ENCODE measurements around the gene MYO7A.

MYO7A gene

GRCh38 chr11:77127235-77127911 is 673 bp upstream of the MYO7A start:
- H2AFZ ChIP-seq (ENCODE audit: low read length): peak overlapping the region; percentile 91
- peak overlapping the region; percentile 75 for H3K4me3 ChIP-seq (ENCODE audit: low read length)
- no peaks in the 10 kb centered on the region for H3K36me3 ChIP-seq (replicated peaks; ENCODE audit: insufficient read depth, low read length)
- H3K9ac ChIP-seq (ENCODE audit: low read length): peak overlapping the region; percentile 67; the same call in 1 of the 2 replicates
- no peaks in the 10 kb centered on the region for H3K9me3 ChIP-seq (replicated peaks; ENCODE audit: insufficient read depth, low read length)
- peaks cover 14% of the 10 kb centered on the region for H3K4me1 ChIP-seq (ENCODE audit: low read length)
- peaks cover 12% of the 10 kb centered on the region; the same call in 1 of the 2 replicates for H3K79me2 ChIP-seq (ENCODE audit: low read length)
- TF ChIP-seq EZH2 (optimal IDR thresholded peaks at IDR 0.05; ENCODE audit: low read depth, low read length) (no peak), CTCF (IDR thresholded peaks at IDR 0.05; ENCODE audit: low read length) (peak; percentile 99)
- no peaks in the 10 kb centered on the region for H4K20me1 ChIP-seq (ENCODE audit: insufficient read depth, low read length)
- peak overlapping the region; percentile 81 for H3K27ac ChIP-seq (ENCODE audit: low read length)
- H3K9me2 ChIP-seq (replicated peaks; ENCODE audit: insufficient read depth, low read length): no peaks in the 10 kb centered on the region
- no peaks in the 10 kb centered on the region for H3K27me3 ChIP-seq (replicated peaks; ENCODE audit: insufficient read depth, low read length)
- peak; percentile 74 for DNase-seq
- peak overlapping the region; percentile 91 for H3K4me2 ChIP-seq (ENCODE audit: low read depth, low read length)
- H3F3A ChIP-seq (ENCODE audit: insufficient read depth, low read length): peaks cover 10% of the 10 kb centered on the region; the same call in 1 of the 2 replicates

- TF ChIP-seq EZH2phosphoT487 (IDR thresholded peaks at IDR 0.05; ENCODE audit: low read length) (no peak), CTCF (IDR thresholded peaks at IDR 0.05; ENCODE audit: low read length) (no peak), EZH2 (optimal IDR thresholded peaks at IDR 0.05; ENCODE audit: low read depth, low read length) (no peak)
- no peak for DNase-seq
- H3K9me2 ChIP-seq (replicated peaks; ENCODE audit: insufficient read depth, low read length): no peaks in the 10 kb centered on the region
- no peak overlapping the region for H2AFZ ChIP-seq (ENCODE audit: low read length)
- peak overlapping the region; percentile 75 for H3K4me3 ChIP-seq (ENCODE audit: low read length)
- peak overlapping the region; percentile 91 for H3K4me2 ChIP-seq (ENCODE audit: low read depth, low read length)
- peaks cover 14% of the 10 kb centered on the region for H3K4me1 ChIP-seq (ENCODE audit: low read length)
- peaks cover 12% of the 10 kb centered on the region; the same call in 1 of the 2 replicates for H3K79me2 ChIP-seq (ENCODE audit: low read length)
- peaks cover 10% of the 10 kb centered on the region; the same call in 1 of the 2 replicates for H3F3A ChIP-seq (ENCODE audit: insufficient read depth, low read length)
- no peak overlapping the region for H3K27ac ChIP-seq (ENCODE audit: low read length)
- no peaks in the 10 kb centered on the region for H3K9me3 ChIP-seq (replicated peaks; ENCODE audit: insufficient read depth, low read length)
- no peaks in the 10 kb centered on the region for H3K36me3 ChIP-seq (replicated peaks; ENCODE audit: insufficient read depth, low read length)
- no peaks in the 10 kb centered on the region for H4K20me1 ChIP-seq (ENCODE audit: insufficient read depth, low read length)
- no peak overlapping the region for H3K9ac ChIP-seq (ENCODE audit: low read length)
- H3K27me3 ChIP-seq (replicated peaks; ENCODE audit: insufficient read depth, low read length): no peaks in the 10 kb centered on the region
Measured at GRCh38 chr11:77129069-77129841, 1.2 kb downstream of the MYO7A start.

GRCh38 chr11:77129842-77130756 is 2.1 kb downstream of the MYO7A start:
- Histone ChIP-seq H3K79me2 (ENCODE audit: low read length) (peaks cover 12% of the 10 kb centered on the region; the same call in 1 of the 2 replicates), H3K4me3 (ENCODE audit: low read length) (no peak overlapping the region), H3K36me3 (replicated peaks; ENCODE audit: insufficient read depth, low read length) (no peaks in the 10 kb centered on the region), H3K9ac (ENCODE audit: low read length) (no peak overlapping the region), H3K9me3 (replicated peaks; ENCODE audit: insufficient read depth, low read length) (no peaks in the 10 kb centered on the region), H3K4me2 (ENCODE audit: low read depth, low read length) (no peak overlapping the region; the same call in 1 of the 2 replicates), H3K27ac (ENCODE audit: low read length) (no peak overlapping the region), H3K4me1 (ENCODE audit: low read length) (peaks cover 14% of the 10 kb centered on the region), H2AFZ (ENCODE audit: low read length) (no peak overlapping the region), H3K27me3 (replicated peaks; ENCODE audit: insufficient read depth, low read length) (no peaks in the 10 kb centered on the region), H3F3A (ENCODE audit: insufficient read depth, low read length) (peaks cover 10% of the 10 kb centered on the region; the same call in 1 of the 2 replicates), H3K9me2 (replicated peaks; ENCODE audit: insufficient read depth, low read length) (no peaks in the 10 kb centered on the region), H4K20me1 (ENCODE audit: insufficient read depth, low read length) (no peaks in the 10 kb centered on the region)
- no peak for DNase-seq
- TF ChIP-seq CTCF (IDR thresholded peaks at IDR 0.05; ENCODE audit: low read length): no peak
- TF ChIP-seq EZH2 (optimal IDR thresholded peaks at IDR 0.05; ENCODE audit: low read depth, low read length): no peak
- TF ChIP-seq EZH2phosphoT487 (IDR thresholded peaks at IDR 0.05; ENCODE audit: low read length): no peak

All from MM.1S (cell line).